Neural cell (in vitro differentiated cells): ENCODE data around the gene C1orf146. TPM values are rescaled to one million over a fixed set of nuclear protein-coding genes. Genes with fewer than 3 reads are reported as not detected.
"Not testable (repeated sequence)": the region's sequence is repeated elsewhere in the genome, so short reads cannot be mapped to it uniquely, and the experiment has no call there.

ENCODE experiments used
- H2AFZ ChIP-seq: fragments of 200-600, 300-800 bp; sonication (generic), shearing (Covaris generic); 2 replicates; pipeline ENCODE4 v1.6.0; 2014; ENCODE audit warnings: low read depth, mild to moderate bottlenecking, antibody characterized with exemption, low read length, moderate library complexity
- H3F3A ChIP-seq: fragments of 200-600 bp; shearing (Covaris generic); 2 replicates; pipeline ENCODE4 v1.6.1; 2016; ENCODE audit warnings: mild to moderate bottlenecking, moderate library complexity, mixed read lengths, antibody characterized with exemption, low read length; ENCODE audit not compliant: insufficient read depth, poor library complexity, severe bottlenecking
- H3K27ac ChIP-seq: fragments of 200-600, 300-800 bp; sonication (generic), shearing (Covaris generic); 2 replicates; pipeline ENCODE4 v1.5.1; 2014; ENCODE audit warnings: mild to moderate bottlenecking, low read length, moderate library complexity
- H3K27me3 ChIP-seq: fragments of 300-800, 200-600 bp; sonication (generic), shearing (Covaris generic); 2 replicates; pipeline ENCODE4 v1.6.0; 2014; ENCODE audit warnings: mild to moderate bottlenecking, low read depth, low read length, moderate library complexity; ENCODE audit not compliant: insufficient read depth
- H3K36me3 ChIP-seq: fragments of 300-800, 200-600 bp; sonication (generic), shearing (Covaris generic); 2 replicates; pipeline ENCODE4 v1.5.1; 2014; ENCODE audit warnings: mild to moderate bottlenecking, antibody characterized with exemption, low read length, moderate library complexity; ENCODE audit not compliant: insufficient read depth
- H3K4me2 ChIP-seq: fragments of 300-800, 200-600 bp; sonication (generic), shearing (Covaris generic); 2 replicates; pipeline ENCODE4 v1.6.0; 2014; ENCODE audit warnings: mild to moderate bottlenecking, low read length
- H3K4me3 ChIP-seq: fragments of 300-800, 200-600 bp; sonication (generic), shearing (Covaris generic); 2 replicates; pipeline ENCODE4 v1.5.1; 2014; ENCODE audit warnings: mild to moderate bottlenecking, low read length, moderate library complexity
- H3K79me2 ChIP-seq: fragments of 200-600 bp; shearing (Covaris generic); replicated peaks from 2 replicates; pipeline ENCODE4 v1.6.0; 2014; ENCODE audit warnings: mild to moderate bottlenecking, low read length, moderate library complexity; ENCODE audit not compliant: insufficient read depth
- H3K9ac ChIP-seq: fragments of 300-800, 200-600 bp; sonication (generic), shearing (Covaris generic); 2 replicates; pipeline ENCODE4 v1.6.1; 2016; ENCODE audit warnings: mild to moderate bottlenecking, low read length, mixed read lengths
- H3K9me2 ChIP-seq: fragments of 200-600 bp; shearing (Covaris generic); 2 replicates; pipeline ENCODE4 v1.6.1; 2016; ENCODE audit warnings: mild to moderate bottlenecking, low read length, mixed read lengths; ENCODE audit not compliant: insufficient read depth
- H3K9me3 ChIP-seq: fragments of 200-600, 300-800 bp; sonication (generic), shearing (Covaris generic); 2 replicates; pipeline ENCODE4 v1.6.1; 2016; ENCODE audit warnings: mild to moderate bottlenecking, mixed run types, low read length, moderate library complexity, mixed read lengths
- H4K20me1 ChIP-seq: fragments of 200-600 bp; shearing (Covaris generic); 2 replicates; pipeline ENCODE4 v1.6.1; 2016; ENCODE audit warnings: mild to moderate bottlenecking, mixed run types; ENCODE audit not compliant: insufficient read depth
- EP300 ChIP-seq: fragments of 450-650 bp; conservative IDR thresholded peaks from 2 replicates; pipeline ENCODE4 v1.6.1; 2014; ENCODE audit warnings: antibody characterized with exemption, mild to moderate bottlenecking, moderate library complexity; ENCODE audit not compliant: poor library complexity, severe bottlenecking
- EZH2 ChIP-seq: fragments of 200-600, 300-800 bp; shearing (Covaris generic), sonication (generic); IDR thresholded peaks from 2 replicates; pipeline ENCODE4 v1.6.1; 2014; ENCODE audit warnings: antibody characterized with exemption, low read length, borderline replicate concordance, mild to moderate bottlenecking; ENCODE audit not compliant: insufficient read depth, poor library complexity, severe bottlenecking
- MXI1 ChIP-seq: fragments of 450-650 bp; conservative IDR thresholded peaks from 2 replicates; pipeline ENCODE4 v1.6.1; 2014; ENCODE audit warnings: antibody characterized with exemption, mild to moderate bottlenecking; ENCODE audit not compliant: poor library complexity, severe bottlenecking
- POLR2AphosphoS5 ChIP-seq: IDR thresholded peaks from 2 replicates; pipeline ENCODE4 v1.6.1; 2012
- RAD21 ChIP-seq: fragments of 450-650 bp; conservative IDR thresholded peaks from 2 replicates; pipeline ENCODE4 v1.6.1; 2014; ENCODE audit warnings: antibody characterized with exemption, mild to moderate bottlenecking, moderate library complexity
- REST ChIP-seq: IDR thresholded peaks from 2 replicates; pipeline ENCODE4 v1.6.1; 2012; ENCODE audit warnings: borderline replicate concordance
- SMC3 ChIP-seq: fragments of 450-650 bp; conservative IDR thresholded peaks from 2 replicates; pipeline ENCODE4 v1.6.1; 2014; ENCODE audit warnings: antibody characterized with exemption, mild to moderate bottlenecking, moderate library complexity; ENCODE audit not compliant: poor library complexity
- TAF1 ChIP-seq: IDR thresholded peaks from 2 replicates; pipeline ENCODE4 v1.6.1; 2012; ENCODE audit warnings: low read depth
- polyA plus RNA-seq: library from polyadenylated mRNA; depleted of rRNA; stranded (reverse); fragments of >200 nt; gene quantifications from 2 replicates; pipeline ENCODE4 v1.2.3, GENCODE V29; 2014
- TF ChIP-seq, protein P1 (sequence below): fragments of 450-650 bp; IDR thresholded peaks from 2 replicates; pipeline ENCODE4 v1.5.1; 2014; ENCODE audit warnings: antibody characterized with exemption, mild to moderate bottlenecking, moderate library complexity; ENCODE audit not compliant: poor library complexity, severe bottlenecking

The C1orf146 gene
- polyA plus RNA-seq, 1 donor from 2014 or later: not detected

DNA sequence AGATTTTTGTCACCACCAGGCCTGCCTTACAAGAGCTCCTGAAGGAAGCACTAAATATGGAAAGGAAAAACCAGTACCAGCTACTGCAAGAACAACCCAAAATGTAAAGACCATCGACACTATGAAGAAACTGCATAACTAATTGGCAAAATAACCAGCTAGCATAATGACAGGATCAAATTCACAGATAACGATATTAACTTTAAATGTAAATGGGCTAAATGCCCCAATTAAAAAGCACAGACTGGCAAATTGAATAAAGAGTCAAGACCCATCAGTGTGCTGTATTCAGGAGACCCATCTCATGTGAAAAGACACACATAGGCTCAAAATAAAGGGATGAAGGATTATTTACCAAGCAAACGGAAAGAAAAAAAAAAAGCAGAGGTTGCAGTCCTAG lies 37.0 kb downstream of the C1orf146 start:
- not testable (repeated sequence) for H3K27ac ChIP-seq, H3K36me3 ChIP-seq, H3K9ac ChIP-seq, H3K9me3 ChIP-seq, H3K4me3 ChIP-seq, H2AFZ ChIP-seq, H3F3A ChIP-seq, H3K9me2 ChIP-seq, H3K27me3 ChIP-seq, H3K79me2 ChIP-seq, H3K4me2 ChIP-seq, H4K20me1 ChIP-seq

GRCh38 chr1:92259350-92259749 lies 41.6 kb downstream of the C1orf146 start:
- no peak overlapping the region for H3K4me2 ChIP-seq

DNA sequence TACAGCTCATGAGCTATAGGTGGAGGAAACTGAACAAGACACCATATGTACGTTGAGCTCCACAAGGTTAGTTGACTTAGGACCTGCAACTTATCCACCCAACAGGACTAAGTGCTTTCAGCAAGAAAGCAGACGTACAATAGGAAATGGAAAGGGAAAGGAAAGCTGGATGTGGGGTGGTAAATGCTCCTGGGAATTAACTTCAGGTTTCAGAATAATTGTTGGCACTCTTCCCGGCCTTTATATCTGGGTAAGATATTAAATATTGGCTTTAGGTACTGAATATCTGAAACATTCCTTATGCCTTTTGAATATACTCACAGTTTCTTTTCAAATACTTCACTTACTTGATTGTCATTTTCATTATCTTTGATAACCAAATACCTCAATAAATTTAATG lies 44.8 kb downstream of the C1orf146 start:
- H3K9ac ChIP-seq: no peak overlapping the region
- no peaks in the 10 kb centered on the region for H3K79me2 ChIP-seq
- no peak overlapping the region for H2AFZ ChIP-seq
- no peaks in the 10 kb centered on the region for H4K20me1 ChIP-seq
- H3K4me2 ChIP-seq: no peak overlapping the region
- no peak overlapping the region for H3K4me3 ChIP-seq
- no peaks in the 10 kb centered on the region for H3F3A ChIP-seq
- no peak overlapping the region for H3K27ac ChIP-seq
- no peaks in the 10 kb centered on the region for H3K9me3 ChIP-seq
- H3K27me3 ChIP-seq: no peaks in the 10 kb centered on the region
- H3K9me2 ChIP-seq: no peaks in the 10 kb centered on the region
- no peaks in the 10 kb centered on the region for H3K36me3 ChIP-seq
- no peak for TF ChIP-seq REST
- TF ChIP-seq EZH2: no peak
- TF ChIP-seq MXI1: no peak
- no peak for TF ChIP-seq TAF1
- TF ChIP-seq EP300: no peak
- TF ChIP-seq, protein P1, sequence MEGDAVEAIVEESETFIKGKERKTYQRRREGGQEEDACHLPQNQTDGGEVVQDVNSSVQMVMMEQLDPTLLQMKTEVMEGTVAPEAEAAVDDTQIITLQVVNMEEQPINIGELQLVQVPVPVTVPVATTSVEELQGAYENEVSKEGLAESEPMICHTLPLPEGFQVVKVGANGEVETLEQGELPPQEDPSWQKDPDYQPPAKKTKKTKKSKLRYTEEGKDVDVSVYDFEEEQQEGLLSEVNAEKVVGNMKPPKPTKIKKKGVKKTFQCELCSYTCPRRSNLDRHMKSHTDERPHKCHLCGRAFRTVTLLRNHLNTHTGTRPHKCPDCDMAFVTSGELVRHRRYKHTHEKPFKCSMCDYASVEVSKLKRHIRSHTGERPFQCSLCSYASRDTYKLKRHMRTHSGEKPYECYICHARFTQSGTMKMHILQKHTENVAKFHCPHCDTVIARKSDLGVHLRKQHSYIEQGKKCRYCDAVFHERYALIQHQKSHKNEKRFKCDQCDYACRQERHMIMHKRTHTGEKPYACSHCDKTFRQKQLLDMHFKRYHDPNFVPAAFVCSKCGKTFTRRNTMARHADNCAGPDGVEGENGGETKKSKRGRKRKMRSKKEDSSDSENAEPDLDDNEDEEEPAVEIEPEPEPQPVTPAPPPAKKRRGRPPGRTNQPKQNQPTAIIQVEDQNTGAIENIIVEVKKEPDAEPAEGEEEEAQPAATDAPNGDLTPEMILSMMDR: no peak
- TF ChIP-seq SMC3: no peak
- TF ChIP-seq POLR2AphosphoS5: no peak
- TF ChIP-seq RAD21: no peak

More at GRCh38 chr1:92259350-92259749, 41.6 kb downstream of the C1orf146 start:
- no peak overlapping the region for H2AFZ ChIP-seq
- H3K9me3 ChIP-seq: no peaks in the 10 kb centered on the region
- no peak overlapping the region for H3K27ac ChIP-seq
- H3K36me3 ChIP-seq: no peaks in the 10 kb centered on the region
- no peaks in the 10 kb centered on the region for H3F3A ChIP-seq
- H3K27me3 ChIP-seq: no peaks in the 10 kb centered on the region
- H4K20me1 ChIP-seq: no peaks in the 10 kb centered on the region
- H3K79me2 ChIP-seq: no peaks in the 10 kb centered on the region
- no peaks in the 10 kb centered on the region for H3K9me2 ChIP-seq
- no peak overlapping the region for H3K9ac ChIP-seq
- no peak for TF ChIP-seq MXI1
- no peak for TF ChIP-seq TAF1
- TF ChIP-seq EP300: no peak
- TF ChIP-seq EZH2: no peak
- TF ChIP-seq POLR2AphosphoS5: no peak
- H3K4me3 ChIP-seq: no peak overlapping the region
